CD8-positive, alpha-beta memory T cell (primary cell): Measurements from ENCODE around the gene TMEM181. TPM values are rescaled to one million over a fixed set of nuclear protein-coding genes. Genes with fewer than 3 reads are reported as not detected.
A peak's percentile ranks its signal among the peaks of the same experiment; 100 is the strongest.

ENCODE experiments used
- CTCF ChIA-PET: fragments of 350-600 bp; sonication (Branson Sonifier 250); formaldehyde crosslinking; loops from one replicate; lab custom pipeline; 2021; ENCODE audit warnings: antibody characterized with exemption; lab: Charles Lee
- POLR2A ChIA-PET: fragments of 350-600 bp; sonication (Branson Sonifier 250); formaldehyde crosslinking; loops from one replicate; lab custom pipeline; 2021; ENCODE audit warnings: antibody characterized with exemption; lab: Charles Lee
- DNase-seq, 5 donors: peaks; one replicate each; pipeline versions ENCODE4 v3.0.0 to v3.0.0-alpha.2; 2020 to 2022; ENCODE audit warnings: mixed read lengths in 1 of 5
- H3K27ac ChIP-seq: one replicate; pipeline ENCODE4 v1.7.0; 2013; ENCODE audit warnings: low read depth, mild to moderate bottlenecking, low read length, moderate library complexity
- H3K27me3 ChIP-seq: 2 replicates; pipeline ENCODE4 v1.7.0; 2013; ENCODE audit warnings: low read length, mild to moderate bottlenecking; ENCODE audit not compliant: insufficient read depth, poor library complexity, severe bottlenecking
- H3K36me3 ChIP-seq: 2 replicates; pipeline ENCODE4 v1.7.0; 2013; ENCODE audit warnings: mild to moderate bottlenecking, low read length, moderate library complexity; ENCODE audit not compliant: insufficient read depth
- H3K4me1 ChIP-seq: 2 replicates; pipeline ENCODE4 v1.7.0; 2013; ENCODE audit warnings: mild to moderate bottlenecking, low read length, moderate library complexity; ENCODE audit not compliant: insufficient read depth
- H3K4me3 ChIP-seq: 2 replicates; pipeline ENCODE4 v1.7.0; 2013; ENCODE audit warnings: mild to moderate bottlenecking, low read length
- H3K9me3 ChIP-seq: 2 replicates; pipeline ENCODE4 v1.7.0; 2013; ENCODE audit warnings: mild to moderate bottlenecking, low read length
- H3K27ac Mint-ChIP-seq, 8 donors: one replicate each; pipeline ENCODE4 v1.8.0; 2020 to 2021; ENCODE audit warnings: mixed read lengths in 8 of 8, mild to moderate bottlenecking in 6 of 8, inconsistent platforms in 3 of 8, moderate library complexity in 3 of 8
- H3K27me3 Mint-ChIP-seq, 2 donors: one replicate each; pipeline ENCODE4 v1.8.0; 2020 to 2021; ENCODE audit warnings: mixed read lengths in 2 of 2, mild to moderate bottlenecking in 1 of 2, moderate library complexity in 1 of 2
- H3K36me3 Mint-ChIP-seq, 3 donors: one replicate each; pipeline ENCODE4 v1.8.0; 2020 to 2021; ENCODE audit warnings: mixed read lengths in 3 of 3, inconsistent platforms in 1 of 3, mild to moderate bottlenecking in 1 of 3
- H3K4me1 Mint-ChIP-seq, 3 donors: one replicate each; pipeline ENCODE4 v1.8.0; 2020 to 2021; ENCODE audit warnings: mixed read lengths in 3 of 3, inconsistent platforms in 1 of 3, mild to moderate bottlenecking in 1 of 3
- H3K4me3 Mint-ChIP-seq, 7 donors: one replicate each; pipeline ENCODE4 v1.8.0; 2020 to 2021; ENCODE audit warnings: mixed read lengths in 7 of 7, mild to moderate bottlenecking in 6 of 7, moderate library complexity in 4 of 7, inconsistent platforms in 2 of 7
- H3K9me3 Mint-ChIP-seq, 5 donors: one replicate each; pipeline ENCODE4 v1.8.0; 2020 to 2022; ENCODE audit warnings: mixed read lengths in 5 of 5, mild to moderate bottlenecking in 3 of 5, moderate library complexity in 2 of 5, inconsistent platforms in 1 of 5
- polyA plus RNA-seq: library from polyadenylated mRNA; unstranded; fragments of 300-500 nt; fragmentation: Illumina TruSeq; gene quantifications from one replicate; pipeline ENCODE4 v1.2.3, GENCODE V29; 2021
- total RNA-seq, 2 experiments: library from RNA; stranded (reverse); gene quantifications; one replicate each; pipeline ENCODE4 v1.2.3, GENCODE V29; 2021

TMEM181 gene
- total and polyA plus RNA-seq, 3 experiments from 2014 or later, result 11.2 to 16.6 (median 16.0) TPM

DNA sequence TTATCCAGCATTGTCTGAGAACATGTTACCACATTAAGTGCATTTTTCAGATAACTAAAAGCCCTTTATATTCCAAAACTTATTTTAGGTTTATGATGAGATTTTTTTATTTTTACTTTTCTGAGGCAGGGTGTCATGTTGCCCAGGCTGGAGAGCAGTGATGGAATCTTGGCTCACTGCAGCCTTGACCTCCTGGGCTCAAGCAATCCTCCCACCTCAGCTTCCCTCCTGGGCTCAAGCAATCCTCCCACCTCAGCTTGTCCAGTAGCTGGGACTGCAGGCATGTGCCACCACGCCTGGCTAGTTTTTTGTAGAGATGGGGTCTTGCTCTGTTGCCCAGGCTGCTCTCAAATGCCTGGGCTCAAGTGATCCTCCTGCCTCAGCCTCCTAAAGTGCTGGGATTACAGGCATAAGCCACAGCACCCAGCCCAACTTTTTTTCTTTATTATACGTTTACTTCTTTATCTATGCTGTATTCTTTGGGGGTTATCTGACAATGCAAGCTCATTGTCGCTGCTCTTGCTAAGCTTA, 78.5 kb downstream of the TMEM181 start:
- H3K4me1 ChIP-seq, result peaks cover 70% of the 10 kb centered on the region
- H3K4me3 Mint-ChIP-seq, result peak overlapping the region in 2 of 7 donors; percentile 36 to 40
- POLR2A ChIA-PET, result no interaction called here
- H3K36me3 Mint-ChIP-seq, result peaks cover 12 to 70% (median 19%) of the 10 kb centered on the region in 3 donors
- no peak overlapping the region for H3K4me3 ChIP-seq
- DNase-seq, result no peak
- no peak overlapping the region for H3K27ac ChIP-seq
- H3K27me3 ChIP-seq, result no peaks in the 10 kb centered on the region
- H3K9me3 ChIP-seq, result no peaks in the 10 kb centered on the region
- peaks cover 69 to 88% (median 88%) of the 10 kb centered on the region in 3 donors for H3K4me1 Mint-ChIP-seq
- H3K27ac Mint-ChIP-seq, result peak overlapping the region; percentile 44 to 89 (median 68)
- H3K9me3 Mint-ChIP-seq, result no peaks in the 10 kb centered on the region
- H3K27me3 Mint-ChIP-seq, result peaks cover 0 to 2% of the 10 kb centered on the region in 2 donors
- CTCF ChIA-PET, result interaction anchor here (1.1 to 1.5 kb wide), 2 partner anchors 15 to 53 kb away, joined by 3 read pairs; no protein-coding TSS in a partner anchor
- H3K36me3 ChIP-seq, result peaks cover 14% of the 10 kb centered on the region

DNA sequence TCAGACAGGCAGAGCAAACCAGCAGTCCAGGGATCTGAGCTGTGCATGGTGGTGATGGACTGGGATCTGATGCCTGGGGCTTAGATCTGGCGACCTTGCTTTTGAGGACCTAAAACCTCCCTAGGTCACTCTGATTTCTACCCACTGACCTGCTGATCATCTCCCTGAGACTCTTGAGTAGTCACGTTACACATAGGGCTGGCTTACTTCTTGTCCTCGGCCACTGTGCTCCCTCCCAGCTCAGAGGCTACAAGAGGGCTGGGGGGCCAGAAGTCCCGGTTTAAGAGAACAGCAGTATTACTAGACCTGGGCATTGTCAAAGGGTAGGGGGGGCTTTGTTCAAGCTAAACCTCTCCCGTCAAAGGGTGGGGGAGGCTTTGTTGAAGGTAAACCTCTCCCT, 79.2 kb downstream of the TMEM181 start:
- H3K9me3 ChIP-seq, result no peaks in the 10 kb centered on the region
- H3K27me3 ChIP-seq, result no peaks in the 10 kb centered on the region
- Mint-ChIP-seq H3K27ac (peak overlapping the region; percentile 43 to 89 (median 74)), H3K9me3 (no peaks in the 10 kb centered on the region), H3K27me3 (peaks cover 0 to 2% of the 10 kb centered on the region in 2 donors), H3K4me1 (peaks cover 69 to 89% (median 86%) of the 10 kb centered on the region in 3 donors), H3K36me3 (peaks cover 12 to 73% (median 19%) of the 10 kb centered on the region in 3 donors), H3K4me3 (peak overlapping the region in 3 of 7 donors; percentile 9 to 40 (median 36))
- ChIA-PET POLR2A (no interaction called here), CTCF (interaction anchor here (2.2 kb wide), 1 partner anchor 14 kb away, joined by 6 read pairs; no protein-coding TSS in a partner anchor)
- no peak overlapping the region for H3K4me3 ChIP-seq
- no peak overlapping the region for H3K27ac ChIP-seq
- H3K36me3 ChIP-seq, result peaks cover 14% of the 10 kb centered on the region
- DNase-seq, result no peak
- peaks cover 70% of the 10 kb centered on the region for H3K4me1 ChIP-seq

DNA sequence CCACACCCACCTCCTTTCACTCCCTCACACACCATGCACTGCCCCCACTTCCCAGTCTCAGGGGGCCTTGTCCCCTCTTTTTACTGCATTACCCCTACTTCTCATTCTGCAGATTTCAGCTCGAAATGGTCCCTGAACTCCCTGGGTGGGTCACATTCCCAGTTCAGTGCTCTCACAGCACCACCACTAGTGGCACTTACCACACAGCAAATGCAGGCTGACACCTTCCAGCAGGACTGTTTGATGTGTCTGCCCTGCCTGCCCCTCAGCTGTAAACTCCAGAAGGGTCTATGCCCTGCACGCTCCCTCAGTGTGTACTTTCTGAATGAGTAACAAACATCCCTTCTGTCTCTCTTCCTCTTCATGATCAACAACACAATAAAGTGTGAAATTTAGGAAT, 80.6 kb downstream of the TMEM181 start:
- POLR2A ChIA-PET, result interaction anchor here (0.6 to 1.4 kb wide), 3 partner anchors 10 to 117 kb away, joined by 3 to 5 read pairs (median 4); no protein-coding TSS in a partner anchor
- peaks cover 0 to 2% of the 10 kb centered on the region in 2 donors for H3K27me3 Mint-ChIP-seq
- H3K4me3 ChIP-seq, result no peak overlapping the region
- CTCF ChIA-PET, result interaction anchor here (1.0 to 2.2 kb wide), 2 partner anchors 12 kb away, joined by 3 to 6 read pairs; no protein-coding TSS in a partner anchor
- peak overlapping the region; percentile 22 to 85 (median 57) for H3K4me3 Mint-ChIP-seq
- DNase-seq, result peak in 1 of 5 donors; percentile 31
- H3K9me3 Mint-ChIP-seq, result no peaks in the 10 kb centered on the region
- peaks cover 65% of the 10 kb centered on the region for H3K4me1 ChIP-seq
- H3K27me3 ChIP-seq, result no peaks in the 10 kb centered on the region
- H3K36me3 ChIP-seq, result peaks cover 14% of the 10 kb centered on the region
- peak overlapping the region; percentile 64 to 98 (median 91) for H3K27ac Mint-ChIP-seq
- H3K9me3 ChIP-seq, result no peaks in the 10 kb centered on the region
- no peak overlapping the region for H3K27ac ChIP-seq
- peaks cover 12 to 71% (median 14%) of the 10 kb centered on the region in 3 donors for H3K36me3 Mint-ChIP-seq
- H3K4me1 Mint-ChIP-seq, result peaks cover 63 to 84% (median 79%) of the 10 kb centered on the region in 3 donors

DNA sequence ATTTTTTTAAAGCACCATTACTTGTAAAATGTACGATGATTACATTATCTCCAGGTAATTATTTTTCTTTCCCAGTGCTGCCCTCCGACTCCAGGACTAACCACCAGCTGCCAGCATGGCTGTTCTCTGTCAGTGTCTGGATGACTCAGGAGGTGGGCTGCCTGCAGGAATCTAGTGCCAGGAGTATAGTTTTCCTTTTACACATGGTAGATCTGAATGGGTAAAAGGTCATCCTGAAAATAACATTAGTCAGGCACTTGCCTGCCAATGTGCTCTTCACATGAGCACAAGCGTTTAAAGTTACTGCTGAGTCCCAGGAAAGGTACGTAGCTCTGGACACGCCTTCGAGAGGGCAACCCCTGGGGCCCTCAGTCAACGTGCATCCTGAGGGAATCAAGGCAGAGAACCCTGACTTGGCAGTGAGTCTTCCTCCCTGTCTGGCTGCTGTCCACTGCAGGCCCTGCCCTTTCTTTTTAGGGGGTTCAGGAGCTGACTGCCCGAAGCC, 82.3 kb downstream of the TMEM181 start:
- CTCF ChIA-PET, result interaction anchor here (2.0 to 3.9 kb wide), 3 partner anchors 11 to 49 kb away, joined by 6 to 26 read pairs (median 23); no protein-coding TSS in a partner anchor

DNA sequence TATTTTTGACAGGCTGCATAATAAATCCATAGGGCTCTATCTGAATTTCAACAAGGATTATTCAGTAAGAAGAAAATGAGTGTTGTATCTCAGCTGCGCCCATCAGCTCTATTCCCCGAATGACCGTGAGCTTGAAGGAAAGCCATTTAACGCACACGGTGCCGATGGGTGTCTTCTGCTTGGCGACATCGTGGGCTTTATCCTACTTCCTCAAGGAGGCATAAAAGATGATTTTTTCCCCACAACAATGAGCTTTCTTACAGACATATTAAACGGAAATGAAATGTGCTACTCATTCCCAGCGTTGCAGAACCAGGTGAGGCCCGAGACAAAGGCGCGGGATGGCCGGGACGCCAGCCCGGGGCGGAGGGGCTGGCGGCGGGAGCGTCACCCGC, 83.9 kb downstream of the TMEM181 start:
- Histone ChIP-seq H3K27me3 (no peaks in the 10 kb centered on the region), H3K9me3 (no peaks in the 10 kb centered on the region), H3K27ac (peak overlapping the region; percentile 93), H3K4me3 (peak overlapping the region; percentile 82), H3K4me1 (peaks cover 53% of the 10 kb centered on the region), H3K36me3 (no peaks in the 10 kb centered on the region)
- peak overlapping the region; percentile 97 to 100 (median 99) for H3K4me3 Mint-ChIP-seq
- ChIA-PET CTCF (interaction anchor here (0.8 to 3.9 kb wide), 10 partner anchors 9 to 329 kb away, joined by 3 to 26 read pairs (median 4); no protein-coding TSS in a partner anchor), POLR2A (interaction anchor here (0.6 to 2.3 kb wide), 8 partner anchors 8 to 419 kb away, joined by 3 to 46 read pairs (median 4); no protein-coding TSS in a partner anchor)
- no peaks in the 10 kb centered on the region for H3K9me3 Mint-ChIP-seq
- peaks cover 4 to 46% (median 4%) of the 10 kb centered on the region in 3 donors for H3K36me3 Mint-ChIP-seq
- peak in 1 of 5 donors; percentile 25 for DNase-seq
- peaks cover 57 to 82% (median 67%) of the 10 kb centered on the region in 3 donors for H3K4me1 Mint-ChIP-seq
- H3K27ac Mint-ChIP-seq, result peak overlapping the region; percentile 90 to 100 (median 99)
- no peaks in the 10 kb centered on the region for H3K27me3 Mint-ChIP-seq

More for the DNA sequence above, 82.3 kb downstream of the TMEM181 start:
- Histone ChIP-seq H3K27ac (no peak overlapping the region), H3K36me3 (peaks cover 5% of the 10 kb centered on the region), H3K4me1 (peaks cover 56% of the 10 kb centered on the region), H3K9me3 (no peaks in the 10 kb centered on the region), H3K4me3 (peak overlapping the region; percentile 82), H3K27me3 (no peaks in the 10 kb centered on the region)
- Mint-ChIP-seq H3K27ac (peak overlapping the region; percentile 78 to 100 (median 99)), H3K4me3 (peak overlapping the region; percentile 97 to 100 (median 99)), H3K27me3 (no peaks in the 10 kb centered on the region), H3K4me1 (peaks cover 56 to 82% (median 73%) of the 10 kb centered on the region in 3 donors), H3K9me3 (no peaks in the 10 kb centered on the region), H3K36me3 (peaks cover 4 to 56% (median 6%) of the 10 kb centered on the region in 3 donors)
- POLR2A ChIA-PET, result interaction anchor here (0.9 kb wide), 1 partner anchor 11 kb away, joined by 4 read pairs; no protein-coding TSS in a partner anchor
- DNase-seq, result no peak

DNA sequence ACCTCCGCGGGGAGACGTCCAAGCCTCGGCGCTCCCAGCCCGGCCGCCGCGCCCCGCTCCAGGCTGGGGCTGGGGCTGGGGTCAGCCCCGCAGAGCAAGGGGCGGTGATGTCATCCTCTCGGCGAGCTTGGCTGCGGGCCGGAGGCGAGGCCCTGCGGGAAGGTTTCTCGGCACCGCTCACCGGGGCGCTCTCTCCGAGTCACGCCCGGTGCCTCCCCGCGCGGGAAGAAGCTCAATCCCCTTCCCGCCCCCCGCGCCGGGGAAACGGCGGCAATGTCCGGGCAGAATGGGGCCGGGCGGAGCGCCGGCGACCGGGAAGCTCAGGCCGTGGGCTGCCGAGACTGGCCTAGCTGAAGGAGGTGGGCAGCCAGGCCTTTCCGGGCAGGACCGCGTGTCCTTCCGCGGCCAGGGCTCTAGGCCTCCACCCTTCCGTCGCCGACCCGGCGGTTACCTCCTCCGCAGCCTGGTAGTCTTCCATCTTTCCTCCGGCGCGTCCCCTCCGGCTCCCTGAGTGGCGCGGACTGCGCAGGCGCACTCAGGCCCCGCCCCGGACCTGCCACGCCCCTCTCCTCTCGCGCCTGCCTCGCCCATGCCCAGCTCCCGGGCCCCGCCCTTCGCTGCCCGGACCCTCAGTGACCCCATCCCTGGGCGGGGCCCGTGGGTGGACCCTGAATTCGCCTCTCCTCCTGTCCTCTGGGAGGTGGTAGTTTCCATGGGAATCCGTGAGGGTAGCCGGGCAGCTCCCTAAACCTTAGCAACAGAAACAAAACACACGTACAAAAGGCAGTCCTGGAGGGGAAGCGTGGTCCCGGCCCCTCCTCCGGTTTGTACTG, 84.6 kb downstream of the TMEM181 start, which contains the start of gene DYNLT1:
TSS of gene DYNLT1 (minus strand) at position 513 of the 833 bp plus-strand sequence. CDS start at position 478, 35 bp downstream.
- Histone ChIP-seq H3K36me3 (no peaks in the 10 kb centered on the region), H3K4me3 (peak within 1 kb of the TSS; percentile 82), H3K27me3 (no peaks in the 10 kb centered on the region), H3K4me1 (peaks cover 55% of the 10 kb centered on the region), H3K27ac (peak within 1 kb of the TSS; percentile 93), H3K9me3 (no peaks in the 10 kb centered on the region)
- DNase-seq, result peak; percentile 76 to 89 (median 86)
- Mint-ChIP-seq H3K4me3 (peak within 1 kb of the TSS; percentile 97 to 100 (median 99)), H3K4me1 (peaks cover 57 to 82% (median 67%) of the 10 kb centered on the region in 3 donors), H3K27me3 (no peaks in the 10 kb centered on the region), H3K9me3 (no peaks in the 10 kb centered on the region), H3K36me3 (peaks cover 4 to 40% (median 4%) of the 10 kb centered on the region in 3 donors), H3K27ac (peak within 1 kb of the TSS; percentile 90 to 100 (median 99))
- ChIA-PET POLR2A (interaction anchor here (0.5 to 2.3 kb wide), 10 partner anchors 9 to 457 kb away, joined by 3 to 46 read pairs (median 4); partner anchors contain the start of gene TMEM181), CTCF (interaction anchor here (0.8 to 3.9 kb wide), 12 partner anchors 9 to 423 kb away, joined by 3 to 26 read pairs (median 4); no protein-coding TSS in a partner anchor)
